Parathyroid adenoma (tissue), 2 donors: ENCODE measurements around the gene DLG2.

Source experiments
- H2AFZ ChIP-seq: fragments of 300-600 bp; sonication (generic); one replicate; pipeline ENCODE4 v1.7.0; 2017; ENCODE audit warnings: antibody characterized with exemption, mild to moderate bottlenecking
- H3K27ac ChIP-seq: fragments of 300-600 bp; sonication (generic); one replicate; pipeline ENCODE4 v1.7.0; 2017
- H3K27me3 ChIP-seq: fragments of 300-600 bp; sonication (generic); one replicate; pipeline ENCODE4 v1.7.0; 2017; ENCODE audit warnings: low read length; ENCODE audit not compliant: control insufficient read depth, insufficient read depth
- H3K36me3 ChIP-seq: fragments of 300-600 bp; sonication (generic); one replicate; pipeline ENCODE4 v1.7.0; 2017; ENCODE audit warnings: low read length; ENCODE audit not compliant: control insufficient read depth, insufficient read depth
- H3K4me1 ChIP-seq: fragments of 300-600 bp; sonication (generic); one replicate; pipeline ENCODE4 v1.7.0; 2017; ENCODE audit warnings: control low read depth
- H3K4me2 ChIP-seq: fragments of 300-600 bp; sonication (generic); one replicate; pipeline ENCODE4 v1.7.0; 2017; ENCODE audit warnings: low read length
- H3K4me3 ChIP-seq: fragments of 300-600 bp; sonication (generic); one replicate; pipeline ENCODE4 v1.7.0; 2017; ENCODE audit warnings: low read depth, low read length
- H3K79me2 ChIP-seq: fragments of 300-600 bp; sonication (generic); one replicate; pipeline ENCODE4 v1.7.0; 2017; ENCODE audit warnings: control low read depth
- H3K9ac ChIP-seq: fragments of 300-600 bp; sonication (generic); one replicate; pipeline ENCODE4 v1.7.0; 2017; ENCODE audit warnings: mild to moderate bottlenecking
- H3K9me3 ChIP-seq: fragments of 300-600 bp; sonication (generic); one replicate; pipeline ENCODE4 v1.7.0; 2017; ENCODE audit warnings: low read length; ENCODE audit not compliant: control insufficient read depth
- TF ChIP-seq, protein P1 (sequence below): fragments of 300-600 bp; sonication (generic); IDR thresholded peaks from one replicate; pipeline ENCODE4 v1.7.0; 2017; ENCODE audit warnings: antibody characterized with exemption, mild to moderate bottlenecking
- donor health status: primary hyperparathyroidism.

Gene DLG2

DNA sequence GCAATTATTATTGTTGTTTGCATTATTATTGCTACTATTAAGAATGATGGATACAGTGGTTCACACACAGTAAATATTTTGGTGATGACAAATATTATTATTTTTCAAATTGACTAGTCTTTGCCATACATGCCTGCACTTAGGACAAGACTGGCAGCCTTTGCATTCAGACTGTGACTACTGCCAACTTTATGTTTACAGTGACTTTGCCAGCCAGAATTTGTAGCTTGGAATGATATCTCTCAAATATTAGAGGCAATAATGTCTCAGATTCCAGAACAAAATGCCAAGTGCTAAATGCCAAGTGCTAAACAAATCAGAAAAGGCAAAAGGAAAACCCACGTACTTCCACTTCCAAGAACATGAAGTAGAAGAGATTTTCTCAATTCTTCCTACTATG, 823.1 kb downstream of the DLG2 start:
- no peak overlapping the region for H3K4me3 ChIP-seq
- no peak overlapping the region for H3K9ac ChIP-seq
- TF ChIP-seq, protein P1, sequence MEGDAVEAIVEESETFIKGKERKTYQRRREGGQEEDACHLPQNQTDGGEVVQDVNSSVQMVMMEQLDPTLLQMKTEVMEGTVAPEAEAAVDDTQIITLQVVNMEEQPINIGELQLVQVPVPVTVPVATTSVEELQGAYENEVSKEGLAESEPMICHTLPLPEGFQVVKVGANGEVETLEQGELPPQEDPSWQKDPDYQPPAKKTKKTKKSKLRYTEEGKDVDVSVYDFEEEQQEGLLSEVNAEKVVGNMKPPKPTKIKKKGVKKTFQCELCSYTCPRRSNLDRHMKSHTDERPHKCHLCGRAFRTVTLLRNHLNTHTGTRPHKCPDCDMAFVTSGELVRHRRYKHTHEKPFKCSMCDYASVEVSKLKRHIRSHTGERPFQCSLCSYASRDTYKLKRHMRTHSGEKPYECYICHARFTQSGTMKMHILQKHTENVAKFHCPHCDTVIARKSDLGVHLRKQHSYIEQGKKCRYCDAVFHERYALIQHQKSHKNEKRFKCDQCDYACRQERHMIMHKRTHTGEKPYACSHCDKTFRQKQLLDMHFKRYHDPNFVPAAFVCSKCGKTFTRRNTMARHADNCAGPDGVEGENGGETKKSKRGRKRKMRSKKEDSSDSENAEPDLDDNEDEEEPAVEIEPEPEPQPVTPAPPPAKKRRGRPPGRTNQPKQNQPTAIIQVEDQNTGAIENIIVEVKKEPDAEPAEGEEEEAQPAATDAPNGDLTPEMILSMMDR = no peak
- no peak overlapping the region for H2AFZ ChIP-seq
- H3K4me1 ChIP-seq = no peaks in the 10 kb centered on the region
- no peaks in the 10 kb centered on the region for H3K36me3 ChIP-seq
- H3K79me2 ChIP-seq = no peaks in the 10 kb centered on the region
- H3K4me2 ChIP-seq = no peak overlapping the region
- no peaks in the 10 kb centered on the region for H3K9me3 ChIP-seq
- no peaks in the 10 kb centered on the region for H3K27me3 ChIP-seq
- no peak overlapping the region for H3K27ac ChIP-seq

DNA sequence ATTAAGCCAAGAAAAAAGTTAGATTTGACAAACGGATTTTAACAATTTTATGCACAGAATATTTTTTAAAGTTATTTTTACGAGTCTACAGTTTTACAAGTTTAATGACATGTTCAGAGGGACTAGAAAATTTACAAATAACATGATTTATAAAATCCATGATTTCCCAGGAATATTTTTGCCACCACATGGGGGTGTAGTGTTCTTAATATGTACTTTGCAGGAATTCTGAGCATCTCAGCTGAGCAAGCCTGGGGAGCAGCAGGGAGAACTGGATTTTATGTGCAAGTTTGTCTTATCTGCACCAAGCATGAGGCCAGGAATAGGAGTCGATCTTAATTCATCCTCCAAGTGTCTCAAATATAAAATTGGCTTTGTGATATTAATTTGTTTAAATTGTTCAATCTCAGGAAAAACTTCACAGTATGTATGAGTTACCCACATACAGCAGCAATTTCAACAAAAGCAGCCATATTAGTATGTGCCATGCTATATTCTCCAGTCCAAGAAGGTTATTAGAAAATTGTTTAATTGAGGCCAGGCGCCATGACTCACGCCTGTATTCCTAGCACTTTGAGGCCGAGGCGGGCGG, 826.3 kb downstream of the DLG2 start:
- H3K4me3 ChIP-seq = no peak overlapping the region
- no peaks in the 10 kb centered on the region for H3K79me2 ChIP-seq
- H3K4me1 ChIP-seq = no peaks in the 10 kb centered on the region
- TF ChIP-seq, protein P1 = no peak
- H2AFZ ChIP-seq = no peak overlapping the region
- no peak overlapping the region for H3K4me2 ChIP-seq
- no peaks in the 10 kb centered on the region for H3K27me3 ChIP-seq
- H3K36me3 ChIP-seq = no peaks in the 10 kb centered on the region
- no peak overlapping the region for H3K9ac ChIP-seq
- no peak overlapping the region for H3K27ac ChIP-seq
- no peaks in the 10 kb centered on the region for H3K9me3 ChIP-seq

- no peak overlapping the region for H2AFZ ChIP-seq
- TF ChIP-seq, protein P1 = no peak
- H3K4me3 ChIP-seq = no peak overlapping the region
- no peaks in the 10 kb centered on the region for H3K27me3 ChIP-seq
- H3K9me3 ChIP-seq = no peaks in the 10 kb centered on the region
- no peak overlapping the region for H3K27ac ChIP-seq
- no peak overlapping the region for H3K9ac ChIP-seq
- no peaks in the 10 kb centered on the region for H3K4me1 ChIP-seq
- no peaks in the 10 kb centered on the region for H3K36me3 ChIP-seq
- H3K79me2 ChIP-seq = no peaks in the 10 kb centered on the region
- no peak overlapping the region for H3K4me2 ChIP-seq
These were observed 828.0 kb downstream of the DLG2 start for GRCh38 chr11:84799112-84799511.

GRCh38 chr11:84795698-84796097, 831.4 kb downstream of the DLG2 start:
- Histone ChIP-seq H3K27ac (no peak overlapping the region), H3K79me2 (no peaks in the 10 kb centered on the region), H3K27me3 (no peaks in the 10 kb centered on the region), H3K4me2 (no peak overlapping the region), H3K4me1 (no peaks in the 10 kb centered on the region), H2AFZ (no peak overlapping the region), H3K9me3 (no peaks in the 10 kb centered on the region), H3K9ac (no peak overlapping the region), H3K36me3 (no peaks in the 10 kb centered on the region), H3K4me3 (no peak overlapping the region)
- TF ChIP-seq, protein P1 = no peak

DNA sequence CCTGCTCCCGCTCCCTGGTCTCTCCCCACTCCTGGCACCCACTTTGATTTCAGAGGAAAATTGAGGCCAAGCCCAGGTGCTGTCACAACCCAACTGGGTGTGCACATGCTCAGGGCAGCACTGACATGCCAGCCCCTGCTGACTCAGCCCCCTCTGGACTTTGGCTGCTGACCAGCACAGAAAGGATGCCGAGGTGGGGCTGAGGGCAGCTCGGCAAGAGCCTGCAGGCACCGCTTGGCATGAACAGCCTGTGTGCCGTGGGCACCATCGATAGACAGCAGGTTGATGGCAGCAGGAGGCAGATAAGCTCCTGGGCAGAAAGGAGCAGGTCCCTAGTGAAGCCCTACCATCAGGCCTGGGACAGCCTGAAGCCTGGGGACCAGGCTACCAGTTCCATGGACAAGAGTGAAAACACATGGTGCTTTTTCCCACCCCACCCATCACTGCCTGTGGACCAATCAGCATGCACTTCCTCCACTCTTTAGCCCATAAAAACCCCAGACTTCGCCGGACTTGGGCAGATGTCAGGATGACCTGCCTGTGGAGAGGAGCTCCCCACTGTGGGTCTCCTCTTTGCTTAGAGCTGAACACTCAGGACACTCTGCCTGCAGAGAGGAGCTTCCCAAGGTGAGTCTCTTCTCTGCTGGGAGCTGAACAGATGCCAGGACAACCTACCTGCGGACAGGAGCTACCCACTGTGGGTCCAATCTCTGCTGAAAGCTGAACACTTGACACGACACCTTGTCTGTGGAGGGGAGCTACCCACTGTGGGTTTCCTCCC, 832.3 kb downstream of the DLG2 start:
- Histone ChIP-seq H3K79me2 (no peaks in the 10 kb centered on the region), H3K9ac (no peak overlapping the region), H3K4me2 (no peak overlapping the region), H3K27ac (no peak overlapping the region), H3K4me3 (no peak overlapping the region), H3K9me3 (no peaks in the 10 kb centered on the region), H3K36me3 (no peaks in the 10 kb centered on the region), H3K27me3 (no peaks in the 10 kb centered on the region), H3K4me1 (no peaks in the 10 kb centered on the region), H2AFZ (no peak overlapping the region)
- TF ChIP-seq, protein P1 = no peak
